CD14-positive monocyte (primary cell): ENCODE measurements around the gene DYNC1LI1. TPM values are rescaled to one million over a fixed set of nuclear protein-coding genes. Genes with fewer than 3 reads are reported as not detected.

ENCODE experiments used
- DNase-seq, 3 donors: peaks; one replicate each; pipeline ENCODE4 v3.0.0-alpha.2; 2011 to 2022
- H2AFZ ChIP-seq: 2 replicates; pipeline ENCODE4 v1.6.0; 2012; ENCODE audit warnings: mild to moderate bottlenecking, low read depth, low read length, inconsistent platforms; ENCODE audit not compliant: insufficient read depth, poor library complexity, severe bottlenecking
- H3K27ac ChIP-seq, 2 donors: 1 replicate in 1 of 2; 2 replicates in 1 of 2; pipeline ENCODE4 v1.5.1; 2012 to 2013; ENCODE audit warnings: low read length in 2 of 2, control low read depth in 1 of 2, inconsistent platforms in 1 of 2, low read depth in 1 of 2, mild to moderate bottlenecking in 1 of 2
- H3K27me3 ChIP-seq, 2 donors: one replicate each; pipeline versions ENCODE4 v1.6.0 to v1.6.1; 2011 to 2013; ENCODE audit warnings: low read length in 2 of 2; ENCODE audit not compliant: control insufficient read depth in 2 of 2, insufficient read depth in 2 of 2
- H3K36me3 ChIP-seq, 2 donors: replicated peaks in 1 of 2; 1 replicate in 1 of 2; 2 replicates in 1 of 2; pipeline versions ENCODE4 v1.5.1 to v1.6.1; 2012 to 2013; ENCODE audit warnings: low read length in 2 of 2, control low read depth in 1 of 2, inconsistent platforms in 1 of 2, mild to moderate bottlenecking in 1 of 2; ENCODE audit not compliant: insufficient read depth in 2 of 2, control insufficient read depth in 1 of 2
- H3K4me1 ChIP-seq, 2 donors: 1 replicate in 1 of 2; 2 replicates in 1 of 2; pipeline versions ENCODE4 v1.5.1 to v1.6.1; 2012 to 2013; ENCODE audit warnings: low read length in 2 of 2, control low read depth in 1 of 2, inconsistent platforms in 1 of 2, mild to moderate bottlenecking in 1 of 2, moderate library complexity in 1 of 2; ENCODE audit not compliant: insufficient read depth in 2 of 2, control insufficient read depth in 1 of 2
- H3K4me2 ChIP-seq: replicated peaks from 2 replicates; pipeline ENCODE3; 2012; ENCODE audit warnings: low read length, moderate library complexity, mild to moderate bottlenecking; ENCODE audit not compliant: poor library complexity, severe bottlenecking; ENCODE audit errors: extremely low read depth
- H3K4me3 ChIP-seq, 3 experiments: fragments of 200-600 bp in 1 of 3; sonication (generic) in 1 of 3; replicated peaks in 1 of 3; 1 replicate in 2 of 3; 2 replicates in 1 of 3; pipeline ENCODE4 v1.5.1; 2011 to 2013; ENCODE audit warnings: low read length in 3 of 3, mild to moderate bottlenecking in 3 of 3, control low read depth in 2 of 3, low read depth in 2 of 3, inconsistent platforms in 1 of 3, moderate library complexity in 1 of 3
- H3K79me2 ChIP-seq: 2 replicates; pipeline ENCODE4 v1.6.0; 2012; ENCODE audit warnings: mild to moderate bottlenecking, control low read depth, inconsistent platforms, low read length, moderate library complexity; ENCODE audit not compliant: insufficient read depth
- H3K9ac ChIP-seq: 2 replicates; pipeline ENCODE4 v1.6.0; 2017; ENCODE audit warnings: low read length, mild to moderate bottlenecking; ENCODE audit not compliant: insufficient read depth, poor library complexity, severe bottlenecking
- H3K9me3 ChIP-seq, 2 donors: replicated peaks in 1 of 2; 1 replicate in 1 of 2; 2 replicates in 1 of 2; pipeline versions ENCODE4 v1.5.1 to v1.6.1; 2012 to 2013; ENCODE audit warnings: low read length in 2 of 2, control low read depth in 1 of 2; ENCODE audit not compliant: control insufficient read depth in 1 of 2, insufficient read depth in 1 of 2
- H4K20me1 ChIP-seq: 2 replicates; pipeline ENCODE4 v1.6.0; 2012; ENCODE audit warnings: mild to moderate bottlenecking, low read length, control low read depth, moderate library complexity; ENCODE audit not compliant: insufficient read depth
- H3K27ac Mint-ChIP-seq, 7 donors: one replicate each; pipeline ENCODE4 v1.8.0; 2020; ENCODE audit warnings: mild to moderate bottlenecking in 7 of 7, mixed read lengths in 7 of 7, moderate library complexity in 6 of 7, inconsistent platforms in 2 of 7
- H3K27me3 Mint-ChIP-seq, 3 donors: one replicate each; pipeline ENCODE4 v1.8.0; 2021 to 2022; ENCODE audit warnings: low read depth in 3 of 3, mild to moderate bottlenecking in 3 of 3, mixed read lengths in 3 of 3, moderate library complexity in 3 of 3, inconsistent platforms in 1 of 3
- H3K36me3 Mint-ChIP-seq, 2 donors: one replicate each; pipeline ENCODE4 v1.8.0; 2020; ENCODE audit warnings: mixed read lengths in 2 of 2, inconsistent platforms in 1 of 2, mild to moderate bottlenecking in 1 of 2
- H3K4me1 Mint-ChIP-seq: one replicate; pipeline ENCODE4 v1.8.0; 2020; ENCODE audit warnings: mild to moderate bottlenecking, mixed read lengths
- H3K4me3 Mint-ChIP-seq, 2 donors: one replicate each; pipeline ENCODE4 v1.8.0; 2020; ENCODE audit warnings: mild to moderate bottlenecking in 2 of 2, mixed read lengths in 2 of 2, moderate library complexity in 1 of 2
- H3K9me3 Mint-ChIP-seq, 7 donors: one replicate each; pipeline ENCODE4 v1.8.0; 2020 to 2022; ENCODE audit warnings: mixed read lengths in 7 of 7, mild to moderate bottlenecking in 6 of 7, moderate library complexity in 6 of 7, inconsistent platforms in 2 of 7
- WGBS: methylation state at CpG from one replicate; pipeline ENCODE4 v1.1.5; 2013; ENCODE audit warnings: missing lambda C conversion rate; ENCODE audit not compliant: insufficient coverage; 5-methylcytosine and 5-hydroxymethylcytosine counted together
- intact Hi-C, 2 donors: fragments of 100-400 bp; cut with micrococcal nuclease; formaldehyde crosslinking; loops; one replicate each; pipeline versions ENCODE4 v1.15.0 to v1.15.1; 2023
- polyA plus RNA-seq, 3 donors: library from polyadenylated mRNA; depleted of rRNA in 1 of 3; unstranded in 2 of 3; stranded (reverse) in 1 of 3; fragments of 300-500 nt in 2 of 3; fragments of >200 nt in 1 of 3; fragmentation: Illumina TruSeq in 2 of 3; gene quantifications; 1 replicate in 2 of 3; 2 replicates in 1 of 3; pipeline ENCODE4 v1.2.3, GENCODE V29; 2012 to 2021
- TF ChIP-seq, protein P1 (sequence below): fragments of 200-600 bp; IDR thresholded peaks from one replicate; pipeline ENCODE4 v1.8.0; 2022; ENCODE audit warnings: antibody characterized with exemption, mild to moderate bottlenecking

DYNC1LI1 gene
- polyA plus RNA-seq, 3 donors, result 23.5 to 50.1 (median 46.8) TPM

DNA sequence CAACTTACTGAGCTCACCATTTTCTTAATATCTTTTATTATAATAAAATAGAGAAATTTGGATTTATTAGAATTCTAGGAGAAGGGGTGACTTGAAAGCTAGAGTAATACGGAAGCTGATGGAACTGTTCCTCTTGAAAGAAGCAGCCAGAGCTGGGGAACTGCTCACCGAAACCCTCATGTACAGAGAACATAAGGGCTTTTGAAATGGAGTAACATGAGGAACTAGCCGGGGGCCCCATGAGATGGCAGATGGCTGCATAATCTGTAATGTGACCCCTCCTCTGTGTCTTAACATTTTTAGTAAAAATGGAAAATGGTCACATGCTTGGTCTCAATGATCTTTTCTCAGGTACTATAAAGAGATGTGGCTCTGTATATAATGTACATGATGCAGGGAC lies 15.7 kb upstream of the DYNC1LI1 start:
- 37% methylated on average over 2 of the region's 3 CpGs for WGBS
- no peaks in the 10 kb centered on the region for H3K36me3 Mint-ChIP-seq
- no peak overlapping the region for H3K4me2 ChIP-seq
- no peaks in the 10 kb centered on the region for H3K27me3 ChIP-seq
- no peak overlapping the region for H3K27ac Mint-ChIP-seq
- H3K27ac ChIP-seq, result no peak overlapping the region
- H3K4me3 ChIP-seq, result no peak overlapping the region
- H3K4me1 ChIP-seq, result peaks cover 0 to 2% of the 10 kb centered on the region in 2 donors
- DNase-seq, result peak in 2 of 3 donors; percentile 20 to 32
- H3K4me1 Mint-ChIP-seq, result peaks cover 4% of the 10 kb centered on the region
- no peaks in the 10 kb centered on the region for H3K36me3 ChIP-seq
- intact Hi-C loops, result no loop called here
- peaks cover 1 to 3% (median 2%) of the 10 kb centered on the region in 3 donors for H3K27me3 Mint-ChIP-seq
- H3K4me3 Mint-ChIP-seq, result no peak overlapping the region
- no peaks in the 10 kb centered on the region for H4K20me1 ChIP-seq
- H3K79me2 ChIP-seq, result no peaks in the 10 kb centered on the region
- TF ChIP-seq, protein P1, sequence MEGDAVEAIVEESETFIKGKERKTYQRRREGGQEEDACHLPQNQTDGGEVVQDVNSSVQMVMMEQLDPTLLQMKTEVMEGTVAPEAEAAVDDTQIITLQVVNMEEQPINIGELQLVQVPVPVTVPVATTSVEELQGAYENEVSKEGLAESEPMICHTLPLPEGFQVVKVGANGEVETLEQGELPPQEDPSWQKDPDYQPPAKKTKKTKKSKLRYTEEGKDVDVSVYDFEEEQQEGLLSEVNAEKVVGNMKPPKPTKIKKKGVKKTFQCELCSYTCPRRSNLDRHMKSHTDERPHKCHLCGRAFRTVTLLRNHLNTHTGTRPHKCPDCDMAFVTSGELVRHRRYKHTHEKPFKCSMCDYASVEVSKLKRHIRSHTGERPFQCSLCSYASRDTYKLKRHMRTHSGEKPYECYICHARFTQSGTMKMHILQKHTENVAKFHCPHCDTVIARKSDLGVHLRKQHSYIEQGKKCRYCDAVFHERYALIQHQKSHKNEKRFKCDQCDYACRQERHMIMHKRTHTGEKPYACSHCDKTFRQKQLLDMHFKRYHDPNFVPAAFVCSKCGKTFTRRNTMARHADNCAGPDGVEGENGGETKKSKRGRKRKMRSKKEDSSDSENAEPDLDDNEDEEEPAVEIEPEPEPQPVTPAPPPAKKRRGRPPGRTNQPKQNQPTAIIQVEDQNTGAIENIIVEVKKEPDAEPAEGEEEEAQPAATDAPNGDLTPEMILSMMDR, result no peak
- peak overlapping the region; percentile 19 for H2AFZ ChIP-seq
- peaks cover 0 to 2% (median 0%) of the 10 kb centered on the region in 7 donors for H3K9me3 Mint-ChIP-seq
- no peaks in the 10 kb centered on the region for H3K9me3 ChIP-seq
- no peak overlapping the region for H3K9ac ChIP-seq

DNA sequence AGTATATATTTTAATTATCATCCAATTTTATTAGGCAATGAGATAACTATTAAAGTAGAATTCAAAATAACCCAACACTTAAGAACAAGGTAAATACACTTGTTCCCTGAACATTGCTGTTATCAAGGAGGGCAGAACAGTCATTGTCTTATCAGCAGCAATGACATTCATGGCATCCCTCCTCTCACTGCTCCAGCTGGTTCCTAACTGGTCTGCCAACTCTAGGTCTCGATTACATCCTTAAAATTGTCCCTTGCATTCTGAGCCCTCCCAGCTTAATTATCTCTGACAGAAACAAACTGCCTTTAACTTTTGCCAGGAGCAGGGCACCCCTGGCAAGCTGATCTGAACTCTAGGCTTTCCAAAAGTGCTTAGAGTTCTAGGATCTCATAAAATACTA lies 14.0 kb upstream of the DYNC1LI1 start:
- WGBS, result 90% methylated on average over 1 of the region's 1 CpG
- Histone ChIP-seq H3K36me3 (no peaks in the 10 kb centered on the region), H3K9ac (no peak overlapping the region), H3K79me2 (no peaks in the 10 kb centered on the region), H3K27ac (no peak overlapping the region), H3K4me2 (no peak overlapping the region), H3K27me3 (no peaks in the 10 kb centered on the region), H3K4me1 (peaks cover 2 to 6% of the 10 kb centered on the region in 2 donors), H3K4me3 (no peak overlapping the region), H2AFZ (no peak overlapping the region), H4K20me1 (no peaks in the 10 kb centered on the region), H3K9me3 (no peaks in the 10 kb centered on the region)
- H3K36me3 Mint-ChIP-seq, result no peaks in the 10 kb centered on the region
- no peak for DNase-seq
- H3K4me1 Mint-ChIP-seq, result peaks cover 6% of the 10 kb centered on the region
- H3K27me3 Mint-ChIP-seq, result peaks cover 0 to 2% (median 1%) of the 10 kb centered on the region in 3 donors
- no peaks in the 10 kb centered on the region for H3K9me3 Mint-ChIP-seq
- TF ChIP-seq, protein P1, result no peak
- H3K27ac Mint-ChIP-seq, result peak overlapping the region in 2 of 7 donors; percentile 15 to 45
- H3K4me3 Mint-ChIP-seq, result no peak overlapping the region
- intact Hi-C loops, result no loop called here
